Panc1 (cell line): ENCODE measurements around the gene MAPK8. TPM values are rescaled to one million over a fixed set of nuclear protein-coding genes. Genes with fewer than 3 reads are reported as not detected.
A peak's percentile ranks its signal among the peaks of the same experiment; 100 is the strongest.

ENCODE experiments used
- ATAC-seq: fragments of 200-7000 bp; cut with Tn5 transposase; 2 replicates; pipeline ENCODE4 v1.9.1; 2020; ENCODE audit warnings: mild to moderate bottlenecking, moderate library complexity
- BruUV-seq: library from RNA; stranded (reverse); fragments of 400-500 nt; replicated peaks from 2 replicates; lab custom pipeline; 2021; lab: Mats Ljungman, UMichigan
- CTCF ChIA-PET: fragments of 300-600 bp; sonication (Branson Sonifier 250); formaldehyde crosslinking; loops from one replicate; lab custom pipeline; 2022; ENCODE audit warnings: antibody characterized with exemption; lab: Charles Lee
- POLR2A ChIA-PET: fragments of 300-600 bp; sonication (Branson Sonifier 250); formaldehyde crosslinking; loops from one replicate; lab custom pipeline; 2022; ENCODE audit warnings: antibody characterized with exemption; lab: Charles Lee
- DNase-seq: peaks from one replicate; pipeline ENCODE4 v3.0.0-alpha.2; 2010; ENCODE audit warnings: low read depth, low spot score
- H3K27ac ChIP-seq: 2 replicates; pipeline ENCODE4 v1.5.1; 2011; ENCODE audit warnings: mild to moderate bottlenecking, low read length, inconsistent platforms
- H3K27me3 ChIP-seq: fragments of 200-500 bp; sonication (Bioruptor generic); 2 replicates; pipeline ENCODE4 v1.6.0; 2014; ENCODE audit warnings: low read length, inconsistent platforms; ENCODE audit not compliant: control insufficient read depth, insufficient read depth
- H3K36me3 ChIP-seq: fragments of 200-500 bp; sonication (Bioruptor generic); 2 replicates; pipeline ENCODE4 v1.5.1; 2014; ENCODE audit warnings: inconsistent platforms, mild to moderate bottlenecking, low read length, moderate library complexity; ENCODE audit not compliant: control insufficient read depth, insufficient read depth
- H3K4me1 ChIP-seq: 2 replicates; pipeline ENCODE4 v1.5.1; 2011; ENCODE audit warnings: inconsistent platforms, mild to moderate bottlenecking, low read length, moderate library complexity; ENCODE audit not compliant: control insufficient read depth, insufficient read depth
- H3K4me3 ChIP-seq, 2 experiments: 2 replicates each; pipeline ENCODE4 v1.5.1; 2011 to 2012; ENCODE audit warnings: low read depth in 2 of 2, low read length in 2 of 2, mild to moderate bottlenecking in 2 of 2, inconsistent platforms in 1 of 2, moderate library complexity in 1 of 2
- H3K9me3 ChIP-seq: fragments of 200-500 bp; sonication (Bioruptor generic); 2 replicates; pipeline ENCODE4 v1.5.1; 2014; ENCODE audit warnings: low read depth, mild to moderate bottlenecking, inconsistent platforms, low read length, moderate library complexity; ENCODE audit not compliant: control insufficient read depth, insufficient read depth
- POLR2AphosphoS5 ChIP-seq: IDR thresholded peaks from 2 replicates; pipeline ENCODE4 v1.6.1; 2012; ENCODE audit warnings: mild to moderate bottlenecking, low read depth, low read length, moderate library complexity
- SIN3A ChIP-seq: IDR thresholded peaks from 2 replicates; pipeline ENCODE4 v1.6.1; 2012; ENCODE audit warnings: low read depth, mild to moderate bottlenecking, low read length, moderate library complexity, borderline replicate concordance; ENCODE audit not compliant: insufficient read depth
- TCF7L2 ChIP-seq: IDR thresholded peaks from 2 replicates; pipeline ENCODE4 v1.6.1; 2011; ENCODE audit warnings: mild to moderate bottlenecking, low read depth, low read length, inconsistent platforms
- in situ Hi-C: cut with HindIII; loops from 2 replicates; pipeline ENCODE4 v1.10.0; 2016; ENCODE audit warnings: low sequenced_read_pairs, low pct_unique_long_range_greater_than_20kb
- intact Hi-C: fragments of 100-400 bp; cut with micrococcal nuclease; formaldehyde crosslinking; loops from one replicate; pipeline ENCODE4 v1.10.0; 2022; ENCODE audit not compliant: unreplicated experiment
- total RNA-seq: library from RNA; stranded (reverse); gene quantifications from one replicate; pipeline ENCODE4 v1.2.1, GENCODE V29; 2021; ENCODE audit not compliant: unreplicated experiment
- TF ChIP-seq, protein P1 (sequence below): fragments of 450-650 bp; IDR thresholded peaks from 2 replicates; pipeline ENCODE4 v1.5.1; 2017; ENCODE audit warnings: mild to moderate bottlenecking
- TF ChIP-seq, protein P2 (sequence below), 2 experiments: IDR thresholded peaks; 2 replicates each; pipeline ENCODE4 v1.6.1; 2011 to 2012; ENCODE audit warnings: low read depth in 2 of 2, control low read depth in 1 of 2, low read length in 1 of 2, mild to moderate bottlenecking in 1 of 2, moderate library complexity in 1 of 2; ENCODE audit not compliant: insufficient read depth in 1 of 2

The MAPK8 gene
- total RNA-seq, 1 experiment from 2014 or later, result 66.6 TPM

DNA sequence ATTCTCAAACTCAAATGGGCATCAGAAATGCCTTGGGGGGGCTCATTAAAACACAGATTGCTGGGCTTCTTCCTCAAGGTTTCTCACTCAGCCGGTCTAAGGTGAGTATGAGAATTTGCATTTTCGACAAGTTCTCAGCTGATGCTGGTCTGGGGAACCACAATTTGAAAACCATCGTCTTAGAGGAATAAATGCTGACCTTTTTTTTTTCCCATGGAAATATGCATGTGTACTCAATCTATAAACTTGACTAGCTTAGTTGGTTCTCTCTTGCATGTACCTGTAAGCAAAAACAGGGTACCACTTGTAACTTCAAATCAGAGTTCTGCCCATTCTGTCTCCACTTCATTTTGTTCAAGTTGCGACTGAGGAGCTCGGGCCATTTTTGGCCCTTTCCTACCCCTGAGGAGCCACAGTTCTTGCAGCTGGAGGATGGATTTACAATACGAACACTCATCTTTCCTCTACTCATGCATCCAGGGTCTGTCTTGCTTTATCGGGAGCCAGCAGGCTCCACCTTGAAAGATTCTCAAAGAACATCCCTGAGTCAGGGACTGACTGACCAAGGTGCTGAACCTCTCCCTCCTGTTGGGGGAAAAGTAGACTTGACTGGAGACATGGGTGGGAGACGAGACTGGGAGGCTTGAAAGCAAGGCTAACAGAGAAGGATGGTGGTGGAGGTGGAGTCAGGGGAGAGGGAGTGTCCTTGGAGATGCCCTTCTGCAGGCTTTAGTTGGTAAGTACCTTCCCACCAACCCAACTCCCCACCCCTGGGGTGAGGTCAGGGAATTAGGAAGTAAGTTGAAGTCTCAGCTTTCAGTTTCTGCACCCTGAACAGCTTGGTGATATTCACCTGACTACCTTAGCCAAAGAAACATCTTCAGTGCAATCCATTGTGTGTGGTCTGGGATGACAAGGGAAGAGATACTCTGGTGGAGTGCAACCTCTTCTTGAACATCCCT, 3.7 kb upstream of the MAPK8 start:
- TF ChIP-seq POLR2AphosphoS5, result no peak
- Histone ChIP-seq H3K27me3 (peaks cover 4% of the 10 kb centered on the region; the same call in 1 of the 2 replicates), H3K9me3 (no peaks in the 10 kb centered on the region), H3K4me3 (no peak overlapping the region), H3K4me1 (peaks cover 4% of the 10 kb centered on the region; the same call in 1 of the 2 replicates), H3K27ac (no peak overlapping the region), H3K36me3 (no peaks in the 10 kb centered on the region)
- POLR2A ChIA-PET, result interaction anchor here (0.6 kb wide), 1 partner anchor 12 kb away, joined by 4 read pairs; no protein-coding TSS in a partner anchor
- no peak for ATAC-seq
- DNase-seq, result no peak
- in situ Hi-C loops (no loop called here), intact Hi-C loops (no loop called here)
- no TSS peak for BruUV-seq
- CTCF ChIA-PET, result no interaction called here

DNA sequence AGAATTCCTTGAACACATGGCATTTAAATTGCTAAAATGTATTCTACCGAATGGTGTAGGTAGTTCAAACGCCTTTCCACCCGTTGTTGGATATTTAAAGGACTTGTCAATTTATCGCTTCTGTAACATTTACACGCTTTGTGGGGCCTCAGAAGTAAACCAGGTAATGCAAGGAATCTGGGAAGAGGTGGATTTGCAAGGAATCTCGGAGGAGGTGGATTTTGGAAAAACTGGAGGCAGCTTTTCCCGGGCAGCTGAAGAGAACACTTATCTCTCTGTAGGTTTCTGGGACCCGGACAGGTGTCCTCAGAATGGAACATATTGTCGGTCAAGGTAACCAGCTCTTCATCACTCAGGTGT, 592 bp upstream of the MAPK8 start:
- DNase-seq (no peak), ATAC-seq (no peak)
- intact Hi-C loops, result no loop called here
- peaks cover 30% of the 10 kb centered on the region for H3K4me1 ChIP-seq
- ChIA-PET CTCF (no interaction called here), POLR2A (interaction anchor here (0.6 kb wide), 1 partner anchor 1738 kb away, joined by 7 read pairs; no protein-coding TSS in a partner anchor)
- no peaks in the 10 kb centered on the region; the same call in 1 of the 2 replicates for H3K27me3 ChIP-seq
- BruUV-seq, result no TSS peak
- no peaks in the 10 kb centered on the region for H3K9me3 ChIP-seq
- no peak for TF ChIP-seq POLR2AphosphoS5
- TF ChIP-seq SIN3A, result no peak
- TF ChIP-seq, protein P1, sequence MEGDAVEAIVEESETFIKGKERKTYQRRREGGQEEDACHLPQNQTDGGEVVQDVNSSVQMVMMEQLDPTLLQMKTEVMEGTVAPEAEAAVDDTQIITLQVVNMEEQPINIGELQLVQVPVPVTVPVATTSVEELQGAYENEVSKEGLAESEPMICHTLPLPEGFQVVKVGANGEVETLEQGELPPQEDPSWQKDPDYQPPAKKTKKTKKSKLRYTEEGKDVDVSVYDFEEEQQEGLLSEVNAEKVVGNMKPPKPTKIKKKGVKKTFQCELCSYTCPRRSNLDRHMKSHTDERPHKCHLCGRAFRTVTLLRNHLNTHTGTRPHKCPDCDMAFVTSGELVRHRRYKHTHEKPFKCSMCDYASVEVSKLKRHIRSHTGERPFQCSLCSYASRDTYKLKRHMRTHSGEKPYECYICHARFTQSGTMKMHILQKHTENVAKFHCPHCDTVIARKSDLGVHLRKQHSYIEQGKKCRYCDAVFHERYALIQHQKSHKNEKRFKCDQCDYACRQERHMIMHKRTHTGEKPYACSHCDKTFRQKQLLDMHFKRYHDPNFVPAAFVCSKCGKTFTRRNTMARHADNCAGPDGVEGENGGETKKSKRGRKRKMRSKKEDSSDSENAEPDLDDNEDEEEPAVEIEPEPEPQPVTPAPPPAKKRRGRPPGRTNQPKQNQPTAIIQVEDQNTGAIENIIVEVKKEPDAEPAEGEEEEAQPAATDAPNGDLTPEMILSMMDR, result no peak
- no peak for TF ChIP-seq TCF7L2
- TF ChIP-seq, protein P2, sequence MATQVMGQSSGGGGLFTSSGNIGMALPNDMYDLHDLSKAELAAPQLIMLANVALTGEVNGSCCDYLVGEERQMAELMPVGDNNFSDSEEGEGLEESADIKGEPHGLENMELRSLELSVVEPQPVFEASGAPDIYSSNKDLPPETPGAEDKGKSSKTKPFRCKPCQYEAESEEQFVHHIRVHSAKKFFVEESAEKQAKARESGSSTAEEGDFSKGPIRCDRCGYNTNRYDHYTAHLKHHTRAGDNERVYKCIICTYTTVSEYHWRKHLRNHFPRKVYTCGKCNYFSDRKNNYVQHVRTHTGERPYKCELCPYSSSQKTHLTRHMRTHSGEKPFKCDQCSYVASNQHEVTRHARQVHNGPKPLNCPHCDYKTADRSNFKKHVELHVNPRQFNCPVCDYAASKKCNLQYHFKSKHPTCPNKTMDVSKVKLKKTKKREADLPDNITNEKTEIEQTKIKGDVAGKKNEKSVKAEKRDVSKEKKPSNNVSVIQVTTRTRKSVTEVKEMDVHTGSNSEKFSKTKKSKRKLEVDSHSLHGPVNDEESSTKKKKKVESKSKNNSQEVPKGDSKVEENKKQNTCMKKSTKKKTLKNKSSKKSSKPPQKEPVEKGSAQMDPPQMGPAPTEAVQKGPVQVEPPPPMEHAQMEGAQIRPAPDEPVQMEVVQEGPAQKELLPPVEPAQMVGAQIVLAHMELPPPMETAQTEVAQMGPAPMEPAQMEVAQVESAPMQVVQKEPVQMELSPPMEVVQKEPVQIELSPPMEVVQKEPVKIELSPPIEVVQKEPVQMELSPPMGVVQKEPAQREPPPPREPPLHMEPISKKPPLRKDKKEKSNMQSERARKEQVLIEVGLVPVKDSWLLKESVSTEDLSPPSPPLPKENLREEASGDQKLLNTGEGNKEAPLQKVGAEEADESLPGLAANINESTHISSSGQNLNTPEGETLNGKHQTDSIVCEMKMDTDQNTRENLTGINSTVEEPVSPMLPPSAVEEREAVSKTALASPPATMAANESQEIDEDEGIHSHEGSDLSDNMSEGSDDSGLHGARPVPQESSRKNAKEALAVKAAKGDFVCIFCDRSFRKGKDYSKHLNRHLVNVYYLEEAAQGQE (IDR thresholded peaks at IDR 0.05; ENCODE audit: insufficient read depth in 1 of 2, low read depth in 2 of 2, low read length in 1 of 2), result no peak
- H3K27ac ChIP-seq, result peak overlapping the region; percentile 77
- in situ Hi-C loops, result no loop called here
- H3K4me3 ChIP-seq, result peak overlapping the region; percentile 68 to 92
- no peaks in the 10 kb centered on the region for H3K36me3 ChIP-seq
